HEK293T (cell line): Measurements from ENCODE around the gene ATF7.

Experiments used
- ARNT ChIP-seq: fragments of 450-650 bp; IDR thresholded peaks from 2 replicates; pipeline ENCODE4 v1.6.1; 2017; ENCODE audit warnings: mild to moderate bottlenecking
- BHLHE40 ChIP-seq: fragments of 450-650 bp; IDR thresholded peaks from 2 replicates; pipeline ENCODE4 v1.6.1; 2016; ENCODE audit warnings: mild to moderate bottlenecking, moderate library complexity, borderline replicate concordance
- FOXA1 ChIP-seq: fragments of 450-650 bp; IDR thresholded peaks from 2 replicates; pipeline ENCODE4 v1.6.1; 2016; ENCODE audit warnings: mild to moderate bottlenecking
- FOXK2 ChIP-seq: fragments of 450-650 bp; IDR thresholded peaks from 2 replicates; pipeline ENCODE4 v1.6.1; 2016; ENCODE audit warnings: mild to moderate bottlenecking
- HDGF ChIP-seq: fragments of 450-650 bp; IDR thresholded peaks from 2 replicates; pipeline ENCODE4 v1.6.1; 2017; ENCODE audit warnings: antibody characterized with exemption, borderline replicate concordance
- NFRKB ChIP-seq: fragments of 450-650 bp; IDR thresholded peaks from 2 replicates; pipeline ENCODE4 v1.6.1; 2016; ENCODE audit warnings: mild to moderate bottlenecking, moderate library complexity
- SP1 ChIP-seq: fragments of 450-650 bp; IDR thresholded peaks from 2 replicates; pipeline ENCODE4 v1.6.1; 2017
- ZNF384 ChIP-seq: fragments of 450-650 bp; IDR thresholded peaks from 2 replicates; pipeline ENCODE4 v1.6.1; 2016

- TF ChIP-seq BHLHE40 (no peak), HDGF (no peak), NFRKB (no peak), FOXK2 (no peak), ARNT (no peak), SP1 (no peak), ZNF384 (no peak), FOXA1 (no peak)
Measured at GRCh38 chr12:53667080-53667479, 40.9 kb upstream of the ATF7 start.
